ENCODE data around the gene SCAMP5. TPM values are rescaled to one million over a fixed set of nuclear protein-coding genes. Genes with fewer than 3 reads are reported as not detected.

SCAMP5 gene
- total and polyA plus RNA-seq, 2 of the 4 experiments (the other 2 are of a cell fraction) = 0.36 to 1.6 TPM

DNA sequence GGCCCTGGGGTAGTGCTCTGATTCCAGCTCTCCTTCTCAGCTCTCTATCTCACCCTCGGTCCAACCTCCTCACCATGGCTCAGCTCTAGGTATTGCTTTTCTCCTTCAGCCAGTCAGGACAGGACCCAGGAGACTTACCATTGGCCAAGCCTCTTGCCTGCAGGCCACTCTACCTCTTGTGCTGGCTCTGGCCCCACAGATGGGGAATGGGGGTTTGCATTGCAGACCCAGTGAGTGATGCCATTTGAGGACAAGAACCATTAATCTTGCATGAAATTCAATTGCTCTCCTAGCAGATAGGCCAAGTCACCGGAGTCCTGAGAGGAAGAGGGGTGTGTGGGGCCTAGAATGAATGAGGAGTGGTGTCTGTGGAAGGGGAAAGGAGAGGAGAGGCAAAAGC is 32.7 kb upstream of the SCAMP5 start:
- ATAC-seq (ENCODE audit: low read depth) = no peak
- CTCF ChIA-PET = no interaction called here
- whole genome bisulfite sequencing, 2 experiments (ENCODE audit: extremely low coverage in 2 of 2, insufficient read length in 1 of 2) = no CpG with 5 or more reads among the region's 2 CpGs

More for the DNA sequence above, 32.7 kb upstream of the SCAMP5 start:
- H3K4ac ChIP-seq (ENCODE audit: low read depth, low read length) = no peak overlapping the region
- no peaks in the 10 kb centered on the region for H3K9me1 ChIP-seq (ENCODE audit: insufficient read depth, low read length)
- no peak overlapping the region for H4K8ac ChIP-seq (ENCODE audit: low read depth in 2 of 2, low read length in 2 of 2)
- H3K27me3 ChIP-seq (ENCODE audit: control insufficient read depth, insufficient read depth, low read length) = peaks cover 39% of the 10 kb centered on the region
- no peaks in the 10 kb centered on the region for H4K20me1 ChIP-seq (ENCODE audit: insufficient read depth, low read length)
- intact Hi-C loops (cut with micrococcal nuclease) = no loop called here
- H3K27ac ChIP-seq (ENCODE audit: insufficient read depth, low read length) = no peak overlapping the region
- no peak overlapping the region for H4K5ac ChIP-seq (ENCODE audit: low read depth, low read length)
- in situ Hi-C loops (cut with MboI; ENCODE audit: low sequenced_read_pairs) = no loop called here
- no peak for DNase-seq
- no peaks in the 10 kb centered on the region for H3K36me3 ChIP-seq (ENCODE audit: control insufficient read depth, insufficient read depth, low read length)
- no peaks in the 10 kb centered on the region for H3K9me3 ChIP-seq (ENCODE audit: control insufficient read depth, insufficient read depth, low read length)
- no peak overlapping the region for H2AFZ ChIP-seq (replicated peaks; ENCODE audit: low read length, poor library complexity)
- TF ChIP-seq NFE2L2 (IDR thresholded peaks at IDR 0.05; ENCODE audit: low read depth, low read length) = no peak
- no peak for TF ChIP-seq SMC3 (IDR thresholded peaks at IDR 0.05; ENCODE audit: low read depth, low read length)
- TF ChIP-seq CHD1 (IDR thresholded peaks at IDR 0.05; ENCODE audit: low read depth, low read length) = no peak
- no peak for TF ChIP-seq BHLHE40 (IDR thresholded peaks at IDR 0.05; ENCODE audit: low read depth, low read length)
- TF ChIP-seq MAZ (IDR thresholded peaks at IDR 0.05; ENCODE audit: borderline replicate concordance, low read depth, low read length) = no peak
- TF ChIP-seq, protein P1, sequence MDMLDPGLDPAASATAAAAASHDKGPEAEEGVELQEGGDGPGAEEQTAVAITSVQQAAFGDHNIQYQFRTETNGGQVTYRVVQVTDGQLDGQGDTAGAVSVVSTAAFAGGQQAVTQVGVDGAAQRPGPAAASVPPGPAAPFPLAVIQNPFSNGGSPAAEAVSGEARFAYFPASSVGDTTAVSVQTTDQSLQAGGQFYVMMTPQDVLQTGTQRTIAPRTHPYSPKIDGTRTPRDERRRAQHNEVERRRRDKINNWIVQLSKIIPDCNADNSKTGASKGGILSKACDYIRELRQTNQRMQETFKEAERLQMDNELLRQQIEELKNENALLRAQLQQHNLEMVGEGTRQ (IDR thresholded peaks at IDR 0.05; ENCODE audit: low read depth, low read length) = no peak
- no peak for TF ChIP-seq MAFK (IDR thresholded peaks at IDR 0.05; ENCODE audit: low read depth, low read length)
- no peak for TF ChIP-seq FOS (IDR thresholded peaks at IDR 0.05; ENCODE audit: low read depth, low read length)
- no peak for TF ChIP-seq RAD21 (IDR thresholded peaks at IDR 0.05; ENCODE audit: low read length)
- TF ChIP-seq, protein P2, sequence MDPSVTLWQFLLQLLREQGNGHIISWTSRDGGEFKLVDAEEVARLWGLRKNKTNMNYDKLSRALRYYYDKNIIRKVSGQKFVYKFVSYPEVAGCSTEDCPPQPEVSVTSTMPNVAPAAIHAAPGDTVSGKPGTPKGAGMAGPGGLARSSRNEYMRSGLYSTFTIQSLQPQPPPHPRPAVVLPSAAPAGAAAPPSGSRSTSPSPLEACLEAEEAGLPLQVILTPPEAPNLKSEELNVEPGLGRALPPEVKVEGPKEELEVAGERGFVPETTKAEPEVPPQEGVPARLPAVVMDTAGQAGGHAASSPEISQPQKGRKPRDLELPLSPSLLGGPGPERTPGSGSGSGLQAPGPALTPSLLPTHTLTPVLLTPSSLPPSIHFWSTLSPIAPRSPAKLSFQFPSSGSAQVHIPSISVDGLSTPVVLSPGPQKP (IDR thresholded peaks at IDR 0.05; ENCODE audit: borderline replicate concordance, low read depth, low read length) = no peak
- TF ChIP-seq POLR2A (IDR thresholded peaks at IDR 0.05; ENCODE audit: low read depth, low read length) = no peak
- no peak for TF ChIP-seq MXI1 (IDR thresholded peaks at IDR 0.05; ENCODE audit: borderline replicate concordance, low read depth, low read length)
- no peak for TF ChIP-seq RFX5 (IDR thresholded peaks at IDR 0.05; ENCODE audit: low read depth, low read length)
- no TSS peak for BruUV-seq (replicated peaks)
- no peak overlapping the region for H4K91ac ChIP-seq (ENCODE audit: insufficient read depth, low read depth, low read length)
- H3K56ac ChIP-seq (ENCODE audit: extremely low read depth, insufficient read depth, low read length) = no peak overlapping the region
- H3K18ac ChIP-seq (ENCODE audit: low read depth, low read length) = no peak overlapping the region
- no peak overlapping the region for H2BK120ac ChIP-seq (ENCODE audit: low read depth, low read length)
- H3K4me3 ChIP-seq (ENCODE audit: insufficient read depth, low read depth, low read length) = no peak overlapping the region
- no peak overlapping the region for H3K4me2 ChIP-seq (ENCODE audit: low read depth, low read length)
- H2BK15ac ChIP-seq (ENCODE audit: low read depth, low read length) = no peak overlapping the region
- H3K4me1 ChIP-seq (ENCODE audit: control insufficient read depth, insufficient read depth, low read length) = no peaks in the 10 kb centered on the region
- dilution Hi-C loops (cut with HindIII; ENCODE audit: low sequenced_read_pairs, unreplicated experiment) = no loop called here
- POLR2A ChIA-PET (ENCODE audit: unreplicated experiment) = no interaction called here
- H3K79me1 ChIP-seq (ENCODE audit: low read depth in 1 of 2, low read length in 2 of 2) = no peaks in the 10 kb centered on the region
- H3K9ac ChIP-seq (ENCODE audit: low read depth, low read length) = no peak overlapping the region
- no peak overlapping the region for H3K14ac ChIP-seq (replicated peaks; ENCODE audit: low read depth, low read length)
- no peak overlapping the region for H3K23ac ChIP-seq (ENCODE audit: low read depth, low read length)
- no peak overlapping the region for H2AK9ac ChIP-seq (replicated peaks; ENCODE audit: low read depth, low read length, poor library complexity)
- H2BK5ac ChIP-seq (ENCODE audit: low read depth, low read length, poor library complexity, severe bottlenecking) = no peak overlapping the region
- no peak overlapping the region for H2BK20ac ChIP-seq (ENCODE audit: low read depth, low read length)
- H2AK5ac ChIP-seq (ENCODE audit: low read depth, low read length) = no peak overlapping the region
